GM18526 (cell line): Measurements from ENCODE around the gene PDGFC.

Experiments
- POLR2A ChIP-seq: IDR thresholded peaks from 3 replicates; pipeline ENCODE4 v1.6.1; 2011; ENCODE audit not compliant: insufficient read length; ENCODE audit errors: extremely low read depth

PDGFC gene

GRCh38 chr4:156906325-156906724 is 65.3 kb downstream of the PDGFC start:
- no peak for TF ChIP-seq POLR2A

- TF ChIP-seq POLR2A = no peak
Observed at GRCh38 chr4:156901871-156902270, 69.7 kb downstream of the PDGFC start.

GRCh38 chr4:156898373-156899117 is 73.1 kb downstream of the PDGFC start:
- no peak for TF ChIP-seq POLR2A

GRCh38 chr4:156896527-156896926 is 75.1 kb downstream of the PDGFC start:
- no peak for TF ChIP-seq POLR2A

GRCh38 chr4:156894234-156894633 is 77.4 kb downstream of the PDGFC start:
- TF ChIP-seq POLR2A = no peak

- no peak for TF ChIP-seq POLR2A
Observed at GRCh38 chr4:156892805-156893204, 78.8 kb downstream of the PDGFC start.

- no peak for TF ChIP-seq POLR2A
Observed at GRCh38 chr4:156889616-156890594, 81.7 kb downstream of the PDGFC start.

GRCh38 chr4:156888762-156889161 is 82.8 kb downstream of the PDGFC start:
- no peak for TF ChIP-seq POLR2A

- no peak for TF ChIP-seq POLR2A
Observed at GRCh38 chr4:156886481-156886880, 85.1 kb downstream of the PDGFC start.

- no peak for TF ChIP-seq POLR2A
Observed at GRCh38 chr4:156885374-156885773, 86.2 kb downstream of the PDGFC start.

GRCh38 chr4:156884183-156884582 is 87.4 kb downstream of the PDGFC start:
- TF ChIP-seq POLR2A = no peak

GRCh38 chr4:156875704-156876103 is 95.9 kb downstream of the PDGFC start:
- TF ChIP-seq POLR2A = no peak

- TF ChIP-seq POLR2A = no peak
Observed at GRCh38 chr4:156875055-156875454, 96.5 kb downstream of the PDGFC start.

GRCh38 chr4:156873799-156874198 is 97.8 kb downstream of the PDGFC start:
- TF ChIP-seq POLR2A = no peak

- TF ChIP-seq POLR2A = no peak
Observed at GRCh38 chr4:156870861-156871260, 100.7 kb downstream of the PDGFC start.

GRCh38 chr4:156870131-156870530 is 101.5 kb downstream of the PDGFC start:
- no peak for TF ChIP-seq POLR2A
